ENCODE data around the gene FLYWCH1.

DNA sequence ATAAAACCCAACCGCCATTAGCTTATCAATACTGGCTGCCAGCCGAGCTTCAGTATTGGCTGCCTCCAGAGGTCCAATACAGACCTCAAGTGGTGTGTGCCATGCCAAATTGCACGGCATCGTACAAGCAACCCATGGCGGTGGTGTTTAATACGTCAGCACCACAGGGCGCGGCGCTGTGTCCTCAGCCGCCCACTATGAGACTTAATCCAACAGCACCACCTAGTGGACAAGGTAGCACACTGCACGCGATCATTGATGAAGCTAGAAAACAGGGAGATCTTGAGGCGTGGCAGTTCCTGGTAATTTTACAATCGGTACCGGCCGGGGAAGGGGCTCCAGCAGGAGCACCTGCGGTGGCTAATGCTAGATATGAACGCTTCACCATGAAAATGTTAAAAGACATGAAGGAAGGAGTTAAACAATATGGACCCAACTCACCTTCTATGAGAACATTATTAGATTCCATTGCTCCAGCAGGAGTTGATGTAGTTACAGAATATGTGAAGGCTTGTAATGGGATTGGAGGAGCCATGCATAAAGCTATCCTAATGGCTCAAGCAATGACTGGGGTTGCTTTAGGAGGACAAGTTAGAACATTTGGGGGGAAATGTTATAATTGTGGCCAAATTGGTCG lies 15.4 kb downstream of the FLYWCH1 start:
- TF ChIP-seq, protein P1, sequence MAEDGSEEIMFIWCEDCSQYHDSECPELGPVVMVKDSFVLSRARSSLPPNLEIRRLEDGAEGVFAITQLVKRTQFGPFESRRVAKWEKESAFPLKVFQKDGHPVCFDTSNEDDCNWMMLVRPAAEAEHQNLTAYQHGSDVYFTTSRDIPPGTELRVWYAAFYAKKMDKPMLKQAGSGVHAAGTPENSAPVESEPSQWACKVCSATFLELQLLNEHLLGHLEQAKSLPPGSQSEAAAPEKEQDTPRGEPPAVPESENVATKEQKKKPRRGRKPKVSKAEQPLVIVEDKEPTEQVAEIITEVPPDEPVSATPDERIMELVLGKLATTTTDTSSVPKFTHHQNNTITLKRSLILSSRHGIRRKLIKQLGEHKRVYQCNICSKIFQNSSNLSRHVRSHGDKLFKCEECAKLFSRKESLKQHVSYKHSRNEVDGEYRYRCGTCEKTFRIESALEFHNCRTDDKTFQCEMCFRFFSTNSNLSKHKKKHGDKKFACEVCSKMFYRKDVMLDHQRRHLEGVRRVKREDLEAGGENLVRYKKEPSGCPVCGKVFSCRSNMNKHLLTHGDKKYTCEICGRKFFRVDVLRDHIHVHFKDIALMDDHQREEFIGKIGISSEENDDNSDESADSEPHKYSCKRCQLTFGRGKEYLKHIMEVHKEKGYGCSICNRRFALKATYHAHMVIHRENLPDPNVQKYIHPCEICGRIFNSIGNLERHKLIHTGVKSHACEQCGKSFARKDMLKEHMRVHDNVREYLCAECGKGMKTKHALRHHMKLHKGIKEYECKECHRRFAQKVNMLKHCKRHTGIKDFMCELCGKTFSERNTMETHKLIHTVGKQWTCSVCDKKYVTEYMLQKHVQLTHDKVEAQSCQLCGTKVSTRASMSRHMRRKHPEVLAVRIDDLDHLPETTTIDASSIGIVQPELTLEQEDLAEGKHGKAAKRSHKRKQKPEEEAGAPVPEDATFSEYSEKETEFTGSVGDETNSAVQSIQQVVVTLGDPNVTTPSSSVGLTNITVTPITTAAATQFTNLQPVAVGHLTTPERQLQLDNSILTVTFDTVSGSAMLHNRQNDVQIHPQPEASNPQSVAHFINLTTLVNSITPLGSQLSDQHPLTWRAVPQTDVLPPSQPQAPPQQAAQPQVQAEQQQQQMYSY (CRISPR knock-in tag; IDR thresholded peaks at IDR 0.05): no peak
- no peak for TF ChIP-seq SMAD4 (CRISPR knock-in tag; IDR thresholded peaks at IDR 0.05)
- TF ChIP-seq CTCF (IDR thresholded peaks at IDR 0.05): peak; percentile 98
- peak; percentile 61; the same call in 1 of the 2 replicates for TF ChIP-seq MAX (CRISPR knock-in tag; IDR thresholded peaks at IDR 0.05)
- TF ChIP-seq, protein P2, sequence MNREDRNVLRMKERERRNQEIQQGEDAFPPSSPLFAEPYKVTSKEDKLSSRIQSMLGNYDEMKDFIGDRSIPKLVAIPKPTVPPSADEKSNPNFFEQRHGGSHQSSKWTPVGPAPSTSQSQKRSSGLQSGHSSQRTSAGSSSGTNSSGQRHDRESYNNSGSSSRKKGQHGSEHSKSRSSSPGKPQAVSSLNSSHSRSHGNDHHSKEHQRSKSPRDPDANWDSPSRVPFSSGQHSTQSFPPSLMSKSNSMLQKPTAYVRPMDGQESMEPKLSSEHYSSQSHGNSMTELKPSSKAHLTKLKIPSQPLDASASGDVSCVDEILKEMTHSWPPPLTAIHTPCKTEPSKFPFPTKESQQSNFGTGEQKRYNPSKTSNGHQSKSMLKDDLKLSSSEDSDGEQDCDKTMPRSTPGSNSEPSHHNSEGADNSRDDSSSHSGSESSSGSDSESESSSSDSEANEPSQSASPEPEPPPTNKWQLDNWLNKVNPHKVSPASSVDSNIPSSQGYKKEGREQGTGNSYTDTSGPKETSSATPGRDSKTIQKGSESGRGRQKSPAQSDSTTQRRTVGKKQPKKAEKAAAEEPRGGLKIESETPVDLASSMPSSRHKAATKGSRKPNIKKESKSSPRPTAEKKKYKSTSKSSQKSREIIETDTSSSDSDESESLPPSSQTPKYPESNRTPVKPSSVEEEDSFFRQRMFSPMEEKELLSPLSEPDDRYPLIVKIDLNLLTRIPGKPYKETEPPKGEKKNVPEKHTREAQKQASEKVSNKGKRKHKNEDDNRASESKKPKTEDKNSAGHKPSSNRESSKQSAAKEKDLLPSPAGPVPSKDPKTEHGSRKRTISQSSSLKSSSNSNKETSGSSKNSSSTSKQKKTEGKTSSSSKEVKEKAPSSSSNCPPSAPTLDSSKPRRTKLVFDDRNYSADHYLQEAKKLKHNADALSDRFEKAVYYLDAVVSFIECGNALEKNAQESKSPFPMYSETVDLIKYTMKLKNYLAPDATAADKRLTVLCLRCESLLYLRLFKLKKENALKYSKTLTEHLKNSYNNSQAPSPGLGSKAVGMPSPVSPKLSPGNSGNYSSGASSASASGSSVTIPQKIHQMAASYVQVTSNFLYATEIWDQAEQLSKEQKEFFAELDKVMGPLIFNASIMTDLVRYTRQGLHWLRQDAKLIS (CRISPR knock-in tag; IDR thresholded peaks at IDR 0.05; ENCODE audit: borderline replicate concordance): no peak
- TF ChIP-seq JUN (CRISPR knock-in tag; IDR thresholded peaks at IDR 0.05): no peak
- TF ChIP-seq ATF3 (CRISPR knock-in tag; conservative IDR thresholded peaks at IDR 0.05): no peak
- no peak for TF ChIP-seq ERG (CRISPR knock-in tag; IDR thresholded peaks at IDR 0.05)
- TF ChIP-seq, protein P3, sequence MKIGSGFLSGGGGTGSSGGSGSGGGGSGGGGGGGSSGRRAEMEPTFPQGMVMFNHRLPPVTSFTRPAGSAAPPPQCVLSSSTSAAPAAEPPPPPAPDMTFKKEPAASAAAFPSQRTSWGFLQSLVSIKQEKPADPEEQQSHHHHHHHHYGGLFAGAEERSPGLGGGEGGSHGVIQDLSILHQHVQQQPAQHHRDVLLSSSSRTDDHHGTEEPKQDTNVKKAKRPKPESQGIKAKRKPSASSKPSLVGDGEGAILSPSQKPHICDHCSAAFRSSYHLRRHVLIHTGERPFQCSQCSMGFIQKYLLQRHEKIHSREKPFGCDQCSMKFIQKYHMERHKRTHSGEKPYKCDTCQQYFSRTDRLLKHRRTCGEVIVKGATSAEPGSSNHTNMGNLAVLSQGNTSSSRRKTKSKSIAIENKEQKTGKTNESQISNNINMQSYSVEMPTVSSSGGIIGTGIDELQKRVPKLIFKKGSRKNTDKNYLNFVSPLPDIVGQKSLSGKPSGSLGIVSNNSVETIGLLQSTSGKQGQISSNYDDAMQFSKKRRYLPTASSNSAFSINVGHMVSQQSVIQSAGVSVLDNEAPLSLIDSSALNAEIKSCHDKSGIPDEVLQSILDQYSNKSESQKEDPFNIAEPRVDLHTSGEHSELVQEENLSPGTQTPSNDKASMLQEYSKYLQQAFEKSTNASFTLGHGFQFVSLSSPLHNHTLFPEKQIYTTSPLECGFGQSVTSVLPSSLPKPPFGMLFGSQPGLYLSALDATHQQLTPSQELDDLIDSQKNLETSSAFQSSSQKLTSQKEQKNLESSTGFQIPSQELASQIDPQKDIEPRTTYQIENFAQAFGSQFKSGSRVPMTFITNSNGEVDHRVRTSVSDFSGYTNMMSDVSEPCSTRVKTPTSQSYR (CRISPR knock-in tag; IDR thresholded peaks at IDR 0.05): no peak
- no peak for TF ChIP-seq E2F4 (CRISPR knock-in tag; IDR thresholded peaks at IDR 0.05; ENCODE audit: borderline replicate concordance, low read depth)
- TF ChIP-seq ESRRA (CRISPR knock-in tag; IDR thresholded peaks at IDR 0.05; ENCODE audit: borderline replicate concordance): no peak

All from WTC11 (cell line).